GM21367 (cell line): ENCODE data around the gene RIBC2.

Experiments
- ATAC-seq: cut with Tn5 transposase; IDR thresholded peaks from one replicate; pipeline ENCODE4 v1.9.1; 2021; ENCODE audit not compliant: unreplicated experiment

Gene RIBC2

DNA sequence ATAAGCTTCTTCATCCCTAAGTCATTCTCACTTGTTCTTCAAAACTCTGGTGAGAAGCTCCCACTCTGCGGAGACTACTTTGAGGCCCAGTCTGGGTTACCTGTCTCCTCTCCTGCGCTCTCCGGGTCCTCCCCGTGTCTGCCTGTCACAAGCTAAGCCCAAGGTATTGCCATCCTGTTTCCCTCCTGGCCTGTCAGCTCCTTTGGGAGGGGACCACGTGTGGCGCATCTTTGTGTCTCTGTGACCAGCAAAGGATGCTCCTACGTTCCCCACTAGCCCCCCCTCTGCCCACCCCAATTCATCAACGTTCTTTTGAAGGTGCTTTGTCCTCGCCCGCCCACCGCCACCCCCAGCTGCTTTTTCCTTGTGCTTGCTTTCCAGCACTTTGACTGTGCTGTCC, 57.4 kb downstream of the RIBC2 start:
- ATAC-seq, result no peak

GRCh38 chr22:45472426-45472825, 58.9 kb downstream of the RIBC2 start:
- no peak for ATAC-seq

- no peak for ATAC-seq
Observed at GRCh38 chr22:45473626-45474237, 60.2 kb downstream of the RIBC2 start.

DNA sequence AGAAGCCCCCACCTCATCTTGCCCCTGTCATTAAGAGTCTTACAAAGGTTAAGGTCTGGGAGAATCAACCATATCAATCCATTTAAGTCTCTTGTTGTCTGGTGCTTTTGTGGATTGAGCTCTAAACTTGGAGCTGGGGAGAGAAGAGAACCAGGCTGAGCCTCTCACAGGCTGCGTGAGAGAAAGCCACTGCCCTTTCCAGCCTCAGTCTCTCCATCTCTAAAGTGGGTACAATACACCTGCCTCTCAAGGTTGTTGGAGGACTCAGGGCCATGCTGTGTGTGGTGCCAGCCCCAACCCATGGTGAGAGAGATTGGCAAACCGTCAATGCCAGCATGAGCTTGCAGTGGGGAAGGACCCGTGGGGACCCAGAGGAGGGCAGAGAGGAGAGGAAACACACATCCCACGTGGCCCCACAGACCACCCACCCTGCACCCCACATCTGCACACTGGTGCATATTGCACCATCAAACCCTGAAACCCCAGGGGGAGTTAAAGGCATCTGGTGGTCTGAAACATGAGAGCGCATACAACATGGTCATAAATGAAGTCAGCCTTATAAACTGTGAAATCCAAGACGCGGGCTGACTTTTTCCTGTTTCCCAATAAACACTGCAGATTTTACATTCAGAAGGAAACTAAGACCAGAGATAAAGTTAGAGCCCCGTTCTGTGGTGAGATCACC, 61.7 kb downstream of the RIBC2 start:
- ATAC-seq, result no peak

DNA sequence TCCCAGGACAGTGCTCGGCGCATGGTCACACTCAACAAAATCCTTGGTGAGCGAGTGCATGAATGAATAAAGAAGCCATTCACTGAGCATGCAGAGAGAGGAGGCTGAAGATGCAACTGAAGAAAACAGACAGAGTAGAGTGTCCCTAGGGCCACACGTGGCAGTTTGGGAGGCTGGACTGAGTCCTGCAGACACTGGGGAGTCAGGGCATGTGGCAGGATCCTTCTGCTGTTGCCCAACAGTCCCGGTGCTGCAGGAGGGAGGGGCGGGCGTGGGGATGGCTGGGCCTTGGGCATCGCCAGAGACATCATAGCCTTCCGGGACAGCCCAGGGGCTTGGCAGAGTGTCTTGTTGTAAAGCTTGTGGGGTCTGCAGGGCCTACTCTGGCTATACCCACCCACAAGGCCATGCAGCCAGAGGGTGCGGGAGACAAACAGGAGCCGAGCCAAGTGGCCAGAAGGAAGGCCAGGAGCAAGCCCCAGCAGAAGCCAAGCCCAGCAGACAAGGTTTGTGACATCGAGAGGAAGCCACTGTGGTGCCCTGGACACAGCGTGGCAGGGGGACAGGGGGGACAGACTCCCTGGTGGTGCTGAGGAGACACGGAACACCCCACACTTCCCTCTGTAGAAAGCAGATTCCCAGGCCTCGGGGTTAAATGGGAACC, 62.5 kb downstream of the RIBC2 start:
- ATAC-seq, result no peak

- ATAC-seq, result no peak
Observed at GRCh38 chr22:45476814-45477213, 63.3 kb downstream of the RIBC2 start.

DNA sequence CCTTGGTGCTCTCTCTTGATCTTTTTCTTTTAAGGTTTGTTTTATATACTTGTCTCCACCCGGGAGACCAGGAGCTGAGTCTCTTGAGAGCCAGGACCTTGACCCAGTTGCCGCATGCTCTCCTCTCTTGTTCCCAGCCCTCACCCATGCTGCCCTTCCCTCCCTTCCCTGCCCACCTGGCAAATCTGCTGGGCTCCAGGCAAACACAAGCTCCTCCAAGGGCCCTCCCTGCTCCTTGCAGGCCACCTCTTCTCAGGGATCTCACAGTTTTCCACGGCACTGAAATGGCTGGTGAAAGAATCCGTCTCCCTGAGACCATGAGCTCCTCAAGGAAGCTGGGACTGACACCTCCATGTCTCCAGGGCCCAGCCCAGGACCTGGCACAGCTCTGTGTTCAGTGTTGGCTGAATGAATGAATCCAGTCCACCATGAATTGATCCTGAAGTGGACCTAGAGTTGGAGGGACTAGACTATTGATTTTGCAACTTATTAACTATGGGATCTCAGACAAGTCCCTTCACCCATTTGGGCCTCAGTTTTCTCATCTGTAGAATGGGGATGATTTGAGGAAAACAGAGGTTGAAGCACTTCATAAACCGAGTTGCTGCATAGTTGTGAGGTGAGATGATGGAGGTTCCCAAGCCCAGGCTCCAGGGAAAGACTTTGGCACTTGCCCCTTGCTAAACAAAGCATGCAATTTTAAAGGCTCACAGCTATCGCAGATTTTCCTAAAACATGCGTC, 64.0 kb downstream of the RIBC2 start:
- ATAC-seq, result no peak

GRCh38 chr22:45478108-45478771, 64.7 kb downstream of the RIBC2 start:
- ATAC-seq, result no peak

- no peak for ATAC-seq
Observed at GRCh38 chr22:45480717-45481116, 67.2 kb downstream of the RIBC2 start.

- ATAC-seq, result no peak
Observed at GRCh38 chr22:45481661-45482060, 68.2 kb downstream of the RIBC2 start.
